Measurements from ENCODE around the gene SLC30A10.

Gene SLC30A10

GRCh38 chr1:219966071-219966349, 37.7 kb upstream of the SLC30A10 start:
- no peaks in the 10 kb centered on the region for H3K4me1 ChIP-seq (ENCODE audit: insufficient read depth, low read length, poor library complexity, severe bottlenecking)
- no peaks in the 10 kb centered on the region for H3F3A ChIP-seq (ENCODE audit: low read depth)
- no peaks in the 10 kb centered on the region for H3K9me3 ChIP-seq (ENCODE audit: insufficient read depth, low read depth, low read length)
- H4K20me1 ChIP-seq (ENCODE audit: insufficient read depth, low read length, poor library complexity, severe bottlenecking): no peaks in the 10 kb centered on the region
- no peak overlapping the region for H3K4me3 ChIP-seq (ENCODE audit: low read length, poor library complexity, severe bottlenecking)
- no peaks in the 10 kb centered on the region for H3K9me2 ChIP-seq (replicated peaks; ENCODE audit: low read depth, low read length)
- H3K79me2 ChIP-seq (ENCODE audit: insufficient read depth, low read length): no peaks in the 10 kb centered on the region
- no peak overlapping the region for H2AFZ ChIP-seq (ENCODE audit: low read length)
- H3K9ac ChIP-seq (ENCODE audit: low read depth, low read length, poor library complexity, severe bottlenecking): no peak overlapping the region
- H3K4me2 ChIP-seq (ENCODE audit: low read depth, low read length, poor library complexity, severe bottlenecking): no peak overlapping the region
- H3K27me3 ChIP-seq (ENCODE audit: insufficient read depth, low read length, poor library complexity, severe bottlenecking): no peaks in the 10 kb centered on the region
- TF ChIP-seq EZH2phosphoT487 (IDR thresholded peaks at IDR 0.05; ENCODE audit: borderline replicate concordance) (no peak), CTCF (conservative IDR thresholded peaks at IDR 0.05; ENCODE audit: low read length) (no peak)
- peaks cover 30% of the 10 kb centered on the region; the same call in 1 of the 2 replicates for H3K36me3 ChIP-seq (ENCODE audit: insufficient read depth, low read length)

- no peaks in the 10 kb centered on the region for H4K20me1 ChIP-seq (ENCODE audit: insufficient read depth, low read length, poor library complexity, severe bottlenecking)
- no peak overlapping the region for H3K9ac ChIP-seq (ENCODE audit: low read depth, low read length, poor library complexity, severe bottlenecking)
- no peaks in the 10 kb centered on the region for H3K79me2 ChIP-seq (ENCODE audit: insufficient read depth, low read length)
- H3F3A ChIP-seq (ENCODE audit: low read depth): no peaks in the 10 kb centered on the region
- H3K9me2 ChIP-seq (replicated peaks; ENCODE audit: low read depth, low read length): no peaks in the 10 kb centered on the region
- peaks cover 28% of the 10 kb centered on the region; the same call in 1 of the 2 replicates for H3K36me3 ChIP-seq (ENCODE audit: insufficient read depth, low read length)
- H3K9me3 ChIP-seq (ENCODE audit: insufficient read depth, low read depth, low read length): no peaks in the 10 kb centered on the region
- no peak overlapping the region for H2AFZ ChIP-seq (ENCODE audit: low read length)
- H3K27me3 ChIP-seq (ENCODE audit: insufficient read depth, low read length, poor library complexity, severe bottlenecking): no peaks in the 10 kb centered on the region
- no peak overlapping the region for H3K4me2 ChIP-seq (ENCODE audit: low read depth, low read length, poor library complexity, severe bottlenecking)
- TF ChIP-seq EZH2phosphoT487 (IDR thresholded peaks at IDR 0.05; ENCODE audit: borderline replicate concordance) (no peak), CTCF (conservative IDR thresholded peaks at IDR 0.05; ENCODE audit: low read length) (no peak)
- H3K4me3 ChIP-seq (ENCODE audit: low read length, poor library complexity, severe bottlenecking): no peak overlapping the region
- no peaks in the 10 kb centered on the region for H3K4me1 ChIP-seq (ENCODE audit: insufficient read depth, low read length, poor library complexity, severe bottlenecking)
Observed at GRCh38 chr1:219965285-219966070, 37.1 kb upstream of the SLC30A10 start.

GRCh38 chr1:219963432-219963831, 35.1 kb upstream of the SLC30A10 start:
- no peaks in the 10 kb centered on the region for H4K20me1 ChIP-seq (ENCODE audit: insufficient read depth, low read length, poor library complexity, severe bottlenecking)
- no peak overlapping the region for H3K4me3 ChIP-seq (ENCODE audit: low read length, poor library complexity, severe bottlenecking)
- H3K9ac ChIP-seq (ENCODE audit: low read depth, low read length, poor library complexity, severe bottlenecking): no peak overlapping the region
- no peak overlapping the region for H2AFZ ChIP-seq (ENCODE audit: low read length)
- no peak overlapping the region for H3K4me2 ChIP-seq (ENCODE audit: low read depth, low read length, poor library complexity, severe bottlenecking)
- no peaks in the 10 kb centered on the region for H3K79me2 ChIP-seq (ENCODE audit: insufficient read depth, low read length)
- peaks cover 9% of the 10 kb centered on the region; the same call in 1 of the 2 replicates for H3K36me3 ChIP-seq (ENCODE audit: insufficient read depth, low read length)
- H3F3A ChIP-seq (ENCODE audit: low read depth): no peaks in the 10 kb centered on the region
- TF ChIP-seq EZH2phosphoT487 (IDR thresholded peaks at IDR 0.05; ENCODE audit: borderline replicate concordance) (no peak), CTCF (conservative IDR thresholded peaks at IDR 0.05; ENCODE audit: low read length) (no peak)
- H3K27me3 ChIP-seq (ENCODE audit: insufficient read depth, low read length, poor library complexity, severe bottlenecking): no peaks in the 10 kb centered on the region
- no peaks in the 10 kb centered on the region for H3K9me2 ChIP-seq (replicated peaks; ENCODE audit: low read depth, low read length)
- H3K4me1 ChIP-seq (ENCODE audit: insufficient read depth, low read length, poor library complexity, severe bottlenecking): no peaks in the 10 kb centered on the region
- no peaks in the 10 kb centered on the region for H3K9me3 ChIP-seq (ENCODE audit: insufficient read depth, low read depth, low read length)
